HG02588 (cell line): ENCODE results near the gene CALHM4.

ENCODE experiments used
- ATAC-seq: cut with Tn5 transposase; IDR thresholded peaks from one replicate; pipeline ENCODE4 v1.9.1; 2021; ENCODE audit warnings: mild to moderate bottlenecking, moderate library complexity; ENCODE audit not compliant: unreplicated experiment

The CALHM4 gene

GRCh38 chr6:116535109-116535508, 18.4 kb upstream of the CALHM4 start:
- no peak for ATAC-seq

DNA sequence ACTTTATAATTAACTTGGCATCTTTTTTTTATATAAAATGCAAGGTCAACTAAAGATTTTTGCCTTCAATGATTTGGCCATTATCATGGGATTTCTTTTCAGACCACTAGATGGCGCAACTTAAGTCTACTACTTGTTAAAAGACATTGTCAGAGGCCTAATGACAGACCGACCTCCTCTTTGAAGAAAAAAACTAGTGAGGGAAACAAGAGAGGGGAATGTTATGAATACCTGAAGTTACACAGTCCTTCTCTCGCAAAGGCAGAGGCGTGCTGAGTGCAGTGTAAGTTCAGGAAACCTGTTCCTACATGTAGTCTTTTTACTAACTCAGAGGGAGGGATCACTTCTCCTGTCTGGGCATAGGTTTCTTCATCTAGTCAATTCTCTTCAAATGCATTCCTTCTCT, 17.3 kb upstream of the CALHM4 start:
- ATAC-seq = no peak

DNA sequence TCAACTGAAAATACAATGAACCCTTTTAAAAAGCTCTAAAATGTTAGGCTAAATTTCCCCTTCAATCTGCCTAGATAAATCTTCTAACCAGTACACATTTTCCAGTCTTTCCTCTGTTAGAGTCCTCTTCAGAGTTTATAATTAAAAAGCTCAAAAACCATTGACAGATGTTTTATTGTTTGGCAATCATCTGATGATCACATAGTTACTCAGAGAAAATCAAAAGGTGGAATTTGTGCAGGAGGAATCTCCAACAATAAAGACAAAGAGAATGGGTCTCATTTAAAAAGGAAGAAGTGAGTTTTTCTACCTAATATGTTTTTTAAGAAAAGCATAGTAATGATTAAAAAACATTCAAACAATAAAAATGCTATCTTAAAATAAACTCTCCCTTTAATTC, 11.1 kb upstream of the CALHM4 start:
- no peak for ATAC-seq

DNA sequence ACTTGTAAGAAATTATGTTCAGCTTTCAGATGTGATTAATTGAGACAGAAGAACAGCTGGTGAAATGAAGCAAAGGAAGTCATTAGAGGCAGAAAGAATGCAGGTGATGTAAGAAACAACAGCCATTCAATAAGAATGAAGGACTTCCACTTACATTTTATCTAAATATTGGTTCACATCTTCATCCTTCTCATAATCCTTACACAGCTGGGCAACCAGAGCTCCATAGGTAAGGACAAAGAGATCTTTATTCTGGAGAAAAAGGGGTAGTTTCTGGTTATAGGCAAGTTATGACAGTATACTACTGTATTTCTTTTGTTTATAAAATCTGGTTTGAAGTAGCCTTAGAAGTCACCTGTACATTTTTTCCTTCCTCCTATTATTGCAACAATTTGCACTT, 10.4 kb upstream of the CALHM4 start:
- no peak for ATAC-seq

- ATAC-seq = no peak
Observed at GRCh38 chr6:116545651-116546050, 7.9 kb upstream of the CALHM4 start, which contains the start of gene TRAPPC3L. TSS of gene TRAPPC3L (minus strand) at chr6:116545684. CDS start at chr6:116545514, 170 bp downstream.

DNA sequence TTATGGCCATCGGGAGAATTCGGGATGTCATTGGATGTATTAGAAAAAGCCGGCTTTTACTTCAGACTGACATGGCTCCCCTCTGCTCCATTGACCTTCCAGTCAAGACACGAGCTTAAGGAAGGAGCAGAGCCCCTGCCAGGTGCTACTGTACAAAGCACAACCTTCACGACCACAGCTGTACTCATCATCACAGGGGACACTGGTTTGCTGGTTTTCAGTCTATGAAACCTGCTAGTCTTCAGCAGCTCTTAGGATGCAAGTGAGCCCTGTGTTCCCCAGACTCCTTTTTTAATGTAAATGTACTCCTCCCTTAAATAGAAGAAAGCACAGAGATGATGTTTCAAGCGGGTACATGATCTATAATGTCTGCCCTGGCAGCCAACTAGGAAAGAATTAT, 6.2 kb upstream of the CALHM4 start:
- no peak for ATAC-seq

GRCh38 chr6:116550796-116551195, 2.8 kb upstream of the CALHM4 start:
- no peak for ATAC-seq

- no peak for ATAC-seq
Observed at GRCh38 chr6:116556065-116556464, 2.5 kb downstream of the CALHM4 start.

DNA sequence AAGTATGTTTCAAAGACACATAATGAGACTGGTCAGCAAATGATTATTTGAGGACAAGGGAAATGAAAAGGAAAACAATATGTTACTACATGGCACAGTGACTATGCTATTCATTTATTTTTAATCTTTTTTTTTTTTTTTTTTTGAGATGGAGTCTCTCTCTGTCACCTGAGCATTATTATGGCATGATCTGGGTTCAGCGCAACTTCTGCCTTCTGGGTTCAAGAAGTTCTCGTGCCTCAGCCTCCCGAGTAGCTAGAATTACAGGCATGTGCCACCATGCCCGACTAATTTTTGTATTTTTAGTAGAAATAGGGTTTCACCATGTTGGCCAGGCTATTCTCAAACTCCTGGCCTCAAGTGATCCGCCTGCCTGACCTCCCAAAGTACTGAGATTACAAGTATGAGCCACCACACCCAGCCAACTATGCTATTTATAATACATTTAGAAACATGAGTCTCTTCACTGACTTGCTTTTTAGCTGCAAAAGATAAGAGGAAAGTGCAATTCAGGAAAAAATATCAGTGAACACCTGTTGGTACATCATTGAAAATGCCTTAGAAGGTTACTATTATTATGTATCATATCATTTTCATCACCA, 3.4 kb downstream of the CALHM4 start:
- no peak for ATAC-seq

- no peak for ATAC-seq
Observed at GRCh38 chr6:116557893-116558292, 4.3 kb downstream of the CALHM4 start.

DNA sequence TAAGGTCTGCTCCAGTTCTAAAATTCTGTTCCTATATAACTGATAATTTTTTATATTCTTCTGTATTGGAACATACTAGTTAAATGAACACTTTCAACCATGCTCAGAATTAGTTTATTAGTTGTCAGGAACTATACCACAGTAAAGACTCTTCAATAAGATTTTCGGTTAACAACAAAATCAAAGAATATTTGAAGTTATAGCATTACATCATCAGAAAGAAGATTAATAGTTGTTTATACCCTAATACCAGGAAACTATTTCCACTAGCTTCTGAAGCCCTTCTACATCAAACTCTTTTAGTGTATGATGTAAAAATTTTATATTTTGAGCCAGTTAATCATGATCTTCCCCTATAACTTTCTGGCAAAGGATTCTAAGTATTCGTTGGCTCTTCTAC, 6.6 kb downstream of the CALHM4 start:
- no peak for ATAC-seq

DNA sequence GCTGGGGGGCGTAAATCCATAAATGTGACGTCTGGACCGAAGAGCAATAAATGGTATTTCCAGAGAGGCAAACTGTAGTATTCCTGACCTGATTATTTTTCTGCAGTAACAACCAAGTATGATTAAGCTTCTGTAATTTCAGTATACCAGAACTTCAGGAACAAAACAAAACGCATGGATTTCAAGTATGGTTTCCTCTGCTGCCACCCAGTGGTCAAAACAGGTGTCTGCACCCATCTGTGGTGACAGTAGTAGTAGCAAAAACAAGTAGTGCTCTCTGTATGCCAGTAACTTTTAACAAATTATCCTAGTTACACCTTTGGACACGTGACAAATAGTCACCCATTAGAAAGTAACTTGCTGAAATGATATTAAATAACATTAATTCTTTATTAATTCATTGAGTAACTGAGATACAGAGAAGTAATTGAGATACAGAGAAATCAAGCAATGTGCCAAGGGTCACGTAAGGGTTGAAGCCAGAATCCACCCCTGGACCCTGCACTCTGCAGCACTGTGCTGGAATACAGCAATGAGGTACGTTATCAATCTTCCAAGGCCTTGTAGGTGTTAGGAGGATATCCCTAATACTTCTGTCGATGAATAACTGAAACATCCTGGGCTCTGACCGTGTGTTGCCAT, 7.9 kb downstream of the CALHM4 start:
- ATAC-seq = peak; percentile 69

- ATAC-seq = no peak
Observed at GRCh38 chr6:116562019-116562403, 8.5 kb downstream of the CALHM4 start.

DNA sequence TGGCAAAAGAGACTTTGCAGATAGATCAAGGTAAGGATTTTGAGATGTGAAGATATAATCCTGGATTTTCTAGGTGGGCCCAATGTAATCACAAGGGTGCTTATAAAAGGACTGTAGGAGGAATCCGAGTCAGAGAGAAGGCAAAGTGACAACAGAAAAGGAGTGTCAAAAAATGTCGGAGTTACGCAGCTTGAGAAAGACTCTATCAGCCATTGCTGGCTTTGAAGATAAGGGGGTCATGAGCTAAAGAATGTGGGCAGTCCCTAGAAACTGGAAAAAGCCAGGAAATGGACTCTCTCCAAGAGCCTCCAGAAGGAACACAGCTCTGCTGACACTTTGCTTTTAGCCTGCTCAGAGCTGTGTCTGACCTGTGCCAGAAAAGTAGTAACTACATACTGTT, 9.1 kb downstream of the CALHM4 start:
- ATAC-seq = no peak

DNA sequence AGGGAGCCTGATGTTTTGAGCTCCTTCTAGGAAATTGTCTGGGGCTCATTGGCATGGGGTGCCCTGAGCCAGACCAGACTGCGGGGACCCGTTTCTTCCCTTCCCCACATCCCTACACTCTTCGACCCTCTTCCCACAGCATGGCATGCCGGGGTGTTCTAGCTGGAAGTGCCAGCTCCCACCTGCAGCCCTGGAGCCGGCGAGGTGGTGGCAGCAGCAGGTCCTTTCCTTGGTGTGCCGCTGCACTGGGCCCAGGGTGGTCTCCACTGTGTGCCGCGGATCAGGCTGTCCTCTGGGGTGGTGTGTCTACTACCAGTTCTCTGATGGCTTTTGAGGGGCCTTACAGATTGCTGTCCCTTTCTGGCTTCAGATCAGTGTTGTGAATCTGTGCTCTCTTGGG, 10.3 kb downstream of the CALHM4 start:
- ATAC-seq = no peak

DNA sequence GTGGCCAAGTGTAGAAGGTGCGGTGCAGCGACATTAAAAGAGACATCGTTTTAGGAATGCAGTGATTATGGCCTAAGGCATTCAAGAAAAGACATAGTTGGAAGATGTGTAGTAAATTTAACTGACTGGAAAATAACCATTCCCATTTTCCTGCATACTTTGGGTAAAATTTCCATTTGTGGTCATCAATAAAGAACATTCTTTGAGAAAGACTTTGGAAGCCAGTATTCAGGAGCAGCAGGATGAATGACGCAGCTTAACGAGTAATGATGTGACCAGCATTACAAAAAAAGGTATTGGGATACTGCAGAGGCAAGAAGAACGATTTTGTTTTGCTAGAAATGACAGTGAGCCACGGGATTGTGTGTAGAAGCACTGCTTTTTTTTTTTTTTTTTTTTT, 10.8 kb downstream of the CALHM4 start:
- ATAC-seq = no peak

DNA sequence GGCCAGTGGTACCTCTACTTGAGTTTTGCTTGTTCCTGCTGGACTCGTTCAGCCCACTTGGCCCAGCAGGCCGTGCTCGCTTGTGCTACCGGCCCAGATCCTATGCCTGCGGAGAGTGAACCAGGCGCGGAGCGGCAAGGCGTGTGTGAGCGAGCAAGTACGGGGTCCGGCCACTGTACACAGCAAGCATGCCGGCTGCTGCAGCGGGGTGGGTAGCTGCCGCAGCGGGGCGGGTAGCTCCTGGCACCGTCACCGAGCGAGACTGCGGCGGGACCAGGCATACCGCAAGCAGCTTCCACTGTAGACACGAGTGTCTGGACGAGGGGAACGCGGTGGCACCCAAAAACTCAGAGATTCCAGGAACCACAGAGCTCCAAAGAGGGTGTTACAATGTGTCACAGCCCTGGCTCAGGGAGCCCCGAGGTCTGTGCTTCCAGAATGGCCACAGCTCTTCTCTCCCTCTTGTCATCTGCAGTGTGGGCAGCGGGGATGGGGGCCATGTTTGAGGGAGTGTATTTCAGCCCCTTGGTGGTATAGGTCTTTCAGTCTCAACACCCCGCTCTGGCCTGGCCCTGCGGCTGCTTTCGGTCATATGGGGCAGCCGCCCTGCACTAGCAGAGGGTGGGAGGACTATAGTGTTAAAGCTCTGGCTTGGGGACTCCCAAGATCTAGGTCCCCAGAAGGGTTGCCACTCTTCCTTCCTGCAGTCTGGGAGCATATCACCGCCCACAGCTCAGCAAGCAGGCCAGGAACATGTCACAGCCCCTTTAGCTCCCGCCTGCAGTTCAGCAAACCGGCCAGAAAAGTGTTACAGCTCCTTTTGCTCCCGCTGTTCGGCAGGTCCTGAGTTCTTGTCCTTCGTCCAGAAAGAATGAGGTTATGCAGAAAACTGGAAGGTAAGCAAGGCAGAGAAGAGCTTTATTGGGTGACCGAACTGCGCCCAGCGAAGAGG, 11.6 kb downstream of the CALHM4 start:
- ATAC-seq = no peak

GRCh38 chr6:116568111-116568510, 14.6 kb downstream of the CALHM4 start:
- ATAC-seq = no peak

DNA sequence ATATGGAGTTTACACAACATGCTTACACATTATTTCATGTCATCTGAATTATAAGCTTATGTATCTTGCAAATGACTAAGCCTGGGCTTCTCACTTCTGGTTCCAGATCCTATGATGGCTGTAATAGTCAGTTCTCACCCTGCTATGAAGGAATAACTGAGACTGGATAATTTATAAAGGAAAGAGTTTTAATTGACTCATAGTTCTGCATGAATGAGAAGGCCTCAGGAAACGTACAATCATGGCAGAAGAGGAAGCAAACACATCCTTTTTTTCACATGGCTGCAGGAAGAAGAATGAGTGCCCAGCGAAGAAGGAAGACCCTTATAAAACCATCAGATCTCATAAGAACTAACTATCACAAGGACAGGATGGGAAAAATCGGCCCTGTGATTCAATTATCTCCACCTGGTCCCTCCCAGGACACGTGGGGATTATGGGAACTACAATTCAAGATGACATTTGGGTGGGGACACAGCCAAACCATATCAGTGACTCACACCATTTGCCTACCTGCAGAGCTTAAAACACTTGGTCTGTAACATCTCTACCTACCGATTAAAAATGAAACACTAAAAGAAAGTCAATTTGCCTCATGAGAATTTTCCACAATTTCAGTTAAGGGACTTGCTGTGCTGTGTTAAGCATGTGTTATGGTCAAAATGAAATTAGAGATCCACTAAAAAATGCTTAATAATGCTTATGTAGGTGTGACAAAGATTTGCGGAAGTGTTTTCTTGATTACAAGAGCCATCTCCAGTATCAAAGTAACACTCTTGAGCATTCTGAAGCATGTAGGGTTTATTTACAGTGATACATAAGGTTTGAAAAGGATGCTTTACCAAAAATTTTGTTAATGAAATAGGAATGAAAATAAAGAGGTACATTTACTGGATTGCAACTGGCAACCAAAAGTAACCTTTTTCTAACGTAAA, 15.5 kb downstream of the CALHM4 start:
- no peak for ATAC-seq

GRCh38 chr6:116570856-116571682, 17.5 kb downstream of the CALHM4 start, which contains the start of gene RWDD1:
TSS of gene RWDD1 (plus strand) at chr6:116571504. CDS start at chr6:116571583, 79 bp downstream.
- ATAC-seq = peak; percentile 95
